ENCODE measurements around the gene GARIN6.
A peak's percentile ranks its signal among the peaks of the same experiment; 100 is the strongest.
"Not testable (repeated sequence)": the region's sequence is repeated elsewhere in the genome, so short reads cannot be mapped to it uniquely, and the experiment has no call there.

Gene GARIN6

DNA sequence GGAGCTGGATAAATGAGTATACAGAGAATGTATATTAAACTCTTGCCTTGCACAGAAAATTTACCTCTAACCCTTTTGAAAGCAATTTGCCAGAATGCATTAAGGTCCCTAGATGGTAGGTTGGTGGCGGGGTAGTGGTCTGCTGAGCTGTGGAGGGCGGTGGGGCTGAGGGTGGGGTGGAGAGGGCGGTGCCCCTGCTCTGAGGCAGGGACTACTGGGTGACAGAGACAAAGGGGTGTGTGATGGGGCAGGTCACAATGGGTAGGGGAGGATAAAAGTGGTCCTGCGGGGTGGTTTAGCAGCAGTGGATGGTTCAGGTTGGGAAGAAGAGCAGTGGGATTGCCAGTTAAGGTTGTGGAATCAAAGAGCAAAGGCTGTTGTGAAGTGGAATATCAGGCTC lies at the start of gene GARIN6:
Gene GARIN6, plus strand, starts transcription at position 301 of the 400 bp plus-strand sequence. CDS start 422 bp downstream, outside the sequence.
- DNase-seq (ENCODE audit: low spot score), result no peak

- DNase-seq (ENCODE audit: low spot score), result no peak
Observed at GRCh38 chr12:99598785-99599184, 48.8 kb upstream of the GARIN6 start.

DNA sequence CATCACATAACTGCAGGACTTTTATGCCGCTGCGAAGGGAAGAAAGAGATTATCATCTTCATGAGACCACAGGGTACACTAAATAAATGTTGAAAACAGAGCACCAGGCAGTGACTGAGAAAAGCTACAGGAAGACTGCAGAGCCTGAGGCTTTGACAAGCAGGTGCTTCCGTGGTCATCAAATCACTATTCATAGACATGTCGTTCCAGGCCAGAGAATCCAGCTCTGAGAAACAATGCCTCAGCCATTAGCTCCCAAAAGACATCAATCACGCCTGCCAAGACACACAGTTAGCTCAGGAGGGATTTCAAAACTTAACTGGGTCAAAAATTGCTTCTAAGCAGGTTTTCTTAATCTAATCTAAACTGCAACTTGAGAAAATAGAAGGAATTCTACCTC lies 47.2 kb upstream of the GARIN6 start:
- no peak for DNase-seq (ENCODE audit: low spot score)

GRCh38 chr12:99609455-99610181 lies 37.9 kb upstream of the GARIN6 start:
- DNase-seq (ENCODE audit: low spot score), result peak; percentile 13

GRCh38 chr12:99611117-99611516 lies 36.4 kb upstream of the GARIN6 start:
- peak; percentile 24 for DNase-seq (ENCODE audit: low spot score)

- peak; percentile 40 for DNase-seq (ENCODE audit: low spot score)
Observed at GRCh38 chr12:99611599-99611998, 36.0 kb upstream of the GARIN6 start.

DNA sequence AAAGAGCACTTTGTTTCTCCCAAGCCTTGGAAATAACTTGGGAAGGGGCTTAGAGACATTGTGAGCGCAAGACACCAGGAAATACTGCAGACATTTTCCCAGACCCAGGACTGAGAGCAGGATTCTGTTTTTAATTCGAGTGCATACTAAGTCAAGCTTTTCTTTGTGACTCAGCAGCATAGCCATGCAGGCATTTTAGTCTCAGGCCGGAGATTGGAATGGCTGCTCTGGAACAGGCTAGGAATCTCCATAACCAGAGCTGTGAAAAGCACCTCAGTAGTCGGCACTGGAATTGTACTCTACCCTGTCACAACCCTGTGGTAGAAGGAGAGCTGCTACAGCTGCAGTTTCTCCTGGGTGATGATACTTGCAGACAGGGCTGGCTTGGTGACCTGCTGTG lies 28.9 kb upstream of the GARIN6 start:
- no peak for DNase-seq (ENCODE audit: low spot score)

GRCh38 chr12:99619389-99620158 lies 28.0 kb upstream of the GARIN6 start:
- DNase-seq (ENCODE audit: low spot score), result no peak

- DNase-seq (ENCODE audit: low spot score), result no peak
Observed at GRCh38 chr12:99620159-99620479, 27.4 kb upstream of the GARIN6 start.

DNA sequence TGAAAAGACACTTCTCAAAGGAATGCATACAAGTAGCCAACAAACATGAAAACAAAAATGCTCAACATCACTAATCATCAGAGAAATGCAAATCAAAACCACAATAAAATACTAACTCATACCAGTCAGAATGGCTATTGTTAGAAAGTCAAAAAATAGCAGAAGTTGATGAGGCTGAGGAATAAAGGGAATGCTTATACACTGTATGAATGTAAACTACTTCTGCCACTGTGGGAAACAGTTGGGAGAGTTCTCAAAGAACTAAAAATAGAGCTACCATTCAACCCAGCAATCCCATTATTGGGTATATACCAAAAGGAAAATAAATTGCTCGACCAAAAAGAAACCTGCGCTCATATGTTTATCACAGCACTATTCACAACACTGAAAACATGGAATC lies 23.0 kb upstream of the GARIN6 start:
- not testable (repeated sequence) for DNase-seq (ENCODE audit: low spot score)

GRCh38 chr12:99627459-99627858 lies 20.1 kb upstream of the GARIN6 start:
- no peak for DNase-seq (ENCODE audit: low spot score)

- no peak for DNase-seq (ENCODE audit: low spot score)
Observed at GRCh38 chr12:99644629-99645028, 2.9 kb upstream of the GARIN6 start.

GRCh38 chr12:99648183-99648582 lies 630 bp downstream of the GARIN6 start:
- DNase-seq (ENCODE audit: low spot score), result no peak

DNA sequence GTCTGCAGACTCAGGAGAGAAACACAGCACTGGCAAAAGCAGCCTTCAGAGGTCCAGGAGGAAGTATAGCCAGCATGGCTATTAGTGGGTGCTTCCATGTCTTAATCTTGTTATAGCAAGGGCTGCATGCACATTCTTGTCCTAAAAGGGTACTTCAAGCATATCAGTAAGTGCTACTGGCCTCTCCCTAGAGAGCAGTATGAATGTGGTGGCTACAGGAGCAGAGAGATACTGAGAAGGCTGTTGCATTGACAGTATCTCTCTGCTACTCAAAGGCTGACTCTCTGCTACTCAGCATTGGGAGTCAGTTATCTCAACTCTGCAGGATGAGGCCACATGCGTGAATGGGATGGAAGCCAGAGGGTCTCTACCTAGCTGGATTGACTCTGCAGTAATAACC lies 2.0 kb downstream of the GARIN6 start:
- DNase-seq (ENCODE audit: low spot score), result no peak

- no peak for DNase-seq (ENCODE audit: low spot score)
Observed at GRCh38 chr12:99658671-99659349, 11.3 kb downstream of the GARIN6 start.

- DNase-seq (ENCODE audit: low spot score), result no peak
Observed at GRCh38 chr12:99670635-99671034, 23.1 kb downstream of the GARIN6 start.

DNA sequence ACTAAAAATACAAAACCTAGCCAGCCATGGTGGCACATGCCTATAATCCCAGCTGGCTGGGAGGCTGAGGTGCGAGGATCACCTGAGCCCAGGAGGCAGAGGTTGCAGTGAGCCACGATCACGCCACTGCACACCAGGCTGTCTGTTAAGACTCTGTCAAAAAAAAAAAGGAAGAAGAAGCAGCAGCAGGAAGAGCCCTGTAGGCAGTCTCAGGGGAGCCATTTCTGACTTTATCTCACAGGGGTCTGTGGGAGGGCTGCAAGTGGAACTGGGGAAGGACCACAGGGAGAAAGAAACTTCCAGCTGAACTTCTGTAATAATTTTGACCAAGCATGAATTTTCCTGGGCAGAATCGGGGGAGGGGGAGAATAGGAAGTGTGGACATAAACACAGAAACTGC lies 32.7 kb downstream of the GARIN6 start:
- DNase-seq (ENCODE audit: low spot score), result no peak

GRCh38 chr12:99686142-99686541 lies 38.6 kb downstream of the GARIN6 start:
- no peak for DNase-seq (ENCODE audit: low spot score)

GRCh38 chr12:99695050-99695449 lies 47.5 kb downstream of the GARIN6 start:
- no peak for DNase-seq (ENCODE audit: low spot score)

Data from COLO829 (cell line).